Measurements from ENCODE around the gene CD99.

- TF ChIP-seq CTCF (IDR thresholded peaks at IDR 0.05) (no peak), POLR2A (IDR thresholded peaks at IDR 0.05) (no peak)
Observed at GRCh38 chrX:2748815-2749188, 57.7 kb downstream of the CD99 start.
